A549 (cell line): ENCODE data around the gene GINS2. TPM values are rescaled to one million over a fixed set of nuclear protein-coding genes. Genes with fewer than 3 reads are reported as not detected.

Source experiments
- ATAC-seq, 2 experiments: fragments of 200-7000 bp in 1 of 2; fragments of >200 bp in 1 of 2; cut with Nextera tagmentation in 1 of 2; cut with Tn5 transposase in 1 of 2; 3 replicates each; pipeline versions ENCODE4 v1.8.0 to v1.9.1; 2018 to 2020; ENCODE audit warnings: mild to moderate bottlenecking in 1 of 2, moderate library complexity in 1 of 2
- CTCF ChIA-PET: fragments of 300-600 bp; sonication (Branson Sonifier 250); formaldehyde crosslinking; extraction: SDS; loops from one replicate; lab custom pipeline; 2021; ENCODE audit warnings: antibody characterized with exemption, inconsistent platforms; lab: Yijun Ruan, JAX
- POLR2A ChIA-PET: fragments of 350-600 bp; formaldehyde crosslinking; extraction: SDS; loops from one replicate; lab custom pipeline; 2021; ENCODE audit warnings: antibody characterized with exemption, inconsistent platforms; lab: Yijun Ruan, JAX
- DNase-seq, 2 experiments: peaks; one replicate each; pipeline versions ENCODE4 v3.0.0 to v3.0.0-alpha.2; 2011 to 2016; ENCODE audit warnings: low read depth in 1 of 2, low spot score in 1 of 2
- FAIRE-seq: peaks from 2 replicates; lab custom pipeline; 2011; peaks lifted over from hg19 to GRCh38; lab: Jason Lieb, UNC
- H3K27ac ChIP-seq, 2 experiments: fragments of >200 bp; sonication (Bioruptor Twin); formaldehyde crosslinking; 3 replicates each; pipeline ENCODE4 v1.5.1; 2016 to 2017
- H3K4me1 ChIP-seq: fragments of >200 bp; sonication (Bioruptor Twin); formaldehyde crosslinking; 3 replicates; pipeline ENCODE4 v1.6.1; 2016
- H3K4me2 ChIP-seq: fragments of >200 bp; sonication (Bioruptor Twin); formaldehyde crosslinking; 3 replicates; pipeline ENCODE4 v1.6.1; 2016
- H3K4me3 ChIP-seq: fragments of >200 bp; sonication (Bioruptor Twin); formaldehyde crosslinking; 3 replicates; pipeline ENCODE4 v1.5.1; 2016
- H3K9me3 ChIP-seq: fragments of >200 bp; sonication (Bioruptor Twin); formaldehyde crosslinking; 3 replicates; pipeline ENCODE4 v1.6.1; 2016
- EHMT2 ChIP-seq: fragments of 200-600 bp; sonication (generic); IDR thresholded peaks from 2 replicates; pipeline ENCODE4 v1.6.1; 2016; ENCODE audit warnings: antibody characterized with exemption, low read depth, mild to moderate bottlenecking, moderate library complexity
- FOSL2 ChIP-seq, 2 experiments: fragments of 450-650 bp in 1 of 2; fragments of >200 bp in 1 of 2; sonication (Bioruptor Twin) in 1 of 2; formaldehyde crosslinking; IDR thresholded peaks; 2 replicates each; pipeline versions ENCODE4 v1.5.0 to v1.6.1; 2016 to 2020; ENCODE audit warnings: mild to moderate bottlenecking in 1 of 2, moderate library complexity in 1 of 2
- GATA3 ChIP-seq: IDR thresholded peaks from 2 replicates; pipeline ENCODE4 v1.6.1; 2012; ENCODE audit warnings: borderline replicate concordance
- HDAC2 ChIP-seq: fragments of 200-600 bp; sonication (generic); IDR thresholded peaks from 2 replicates; pipeline ENCODE4 v1.6.1; 2016
- HOXA7 ChIP-seq: fragments of 250-450 bp; sonication (Bioruptor Pico); IDR thresholded peaks from 2 replicates; pipeline ENCODE4 v1.5.0; 2020; ENCODE audit warnings: mild to moderate bottlenecking, moderate library complexity
- HOXB13 ChIP-seq: fragments of 250-450 bp; sonication (Bioruptor Pico); IDR thresholded peaks from 2 replicates; pipeline ENCODE4 v1.5.0; 2020; ENCODE audit warnings: low read depth, mild to moderate bottlenecking, moderate library complexity
- HOXB5 ChIP-seq: fragments of 250-450 bp; sonication (Bioruptor Pico); IDR thresholded peaks from 2 replicates; pipeline ENCODE4 v1.5.0; 2020; ENCODE audit warnings: mild to moderate bottlenecking, moderate library complexity
- JUN ChIP-seq, 2 experiments: fragments of >200 bp; sonication (Bioruptor Twin); formaldehyde crosslinking; IDR thresholded peaks; 2 replicates in 1 of 2; 3 replicates in 1 of 2; pipeline ENCODE4 v1.6.1; 2016 to 2017
- JUNB ChIP-seq: fragments of >200 bp; sonication (Bioruptor Twin); formaldehyde crosslinking; IDR thresholded peaks from 2 replicates; pipeline ENCODE4 v1.6.1; 2016
- KDM1A ChIP-seq: fragments of 200-600 bp; sonication (generic); IDR thresholded peaks from 2 replicates; pipeline ENCODE4 v1.6.1; 2016; ENCODE audit warnings: low read depth, mild to moderate bottlenecking
- KDM5A ChIP-seq: fragments of 200-600 bp; sonication (generic); IDR thresholded peaks from 2 replicates; pipeline ENCODE4 v1.6.1; 2016; ENCODE audit warnings: antibody characterized with exemption, mild to moderate bottlenecking
- MYC ChIP-seq: IDR thresholded peaks from 2 replicates; pipeline ENCODE4 v1.6.1; 2012; ENCODE audit warnings: mild to moderate bottlenecking, inconsistent platforms, low read length, improper control_type of control experiment, borderline replicate concordance
- NFE2L2 ChIP-seq: fragments of 150-350 bp; conservative IDR thresholded peaks from 2 replicates; pipeline ENCODE4 v1.6.1; 2014; ENCODE audit warnings: low read length
- NPAS2 ChIP-seq: fragments of 250-450 bp; sonication (Bioruptor Pico); IDR thresholded peaks from 2 replicates; pipeline ENCODE4 v1.8.0; 2022; ENCODE audit warnings: mild to moderate bottlenecking, moderate library complexity, borderline replicate concordance
- POLR2AphosphoS2 ChIP-seq: conservative IDR thresholded peaks from 2 replicates; pipeline ENCODE4 v1.6.1; 2012; ENCODE audit warnings: low read length, improper control_type of control experiment, inconsistent platforms
- RNF2 ChIP-seq: fragments of 200-600 bp; sonication (generic); IDR thresholded peaks from 2 replicates; pipeline ENCODE4 v1.6.1; 2016; ENCODE audit warnings: low read depth, mild to moderate bottlenecking, antibody characterized with exemption, moderate library complexity, borderline replicate concordance
- SMC3 ChIP-seq: fragments of >200 bp; sonication (Bioruptor Twin); formaldehyde crosslinking; IDR thresholded peaks from 3 replicates; pipeline ENCODE4 v1.6.1; 2018; ENCODE audit warnings: inconsistent platforms
- ZC3H11A ChIP-seq: fragments of 450-650 bp; IDR thresholded peaks from 2 replicates; pipeline ENCODE4 v1.6.1; 2014; ENCODE audit warnings: antibody characterized with exemption, mild to moderate bottlenecking
- ZFP36 ChIP-seq: fragments of 450-650 bp; IDR thresholded peaks from 2 replicates; pipeline ENCODE4 v1.6.1; 2014; ENCODE audit warnings: borderline replicate concordance; ENCODE audit not compliant: partially characterized antibody
- ZSCAN20 ChIP-seq: fragments of 250-450 bp; sonication (Bioruptor Pico); IDR thresholded peaks from 2 replicates; pipeline ENCODE4 v1.8.0; 2022; ENCODE audit warnings: mild to moderate bottlenecking, moderate library complexity
- WGBS: methylation state at CpG from one replicate; pipeline ENCODE4 v1.1.6; 2017; ENCODE audit errors: missing lambda C conversion rate; 5-methylcytosine and 5-hydroxymethylcytosine counted together
- polyA plus RNA-seq, 4 experiments: library from polyadenylated mRNA; depleted of rRNA in 3 of 4; stranded (reverse); fragments of >200 nt; fragmentation: RNase III in 1 of 4; extraction: RNeasy Plus Mini Kit Qiagen cat#74134 plus additional on column Dnase treatment in 1 of 4; gene quantifications; 2 replicates in 3 of 4; 3 replicates in 1 of 4; pipeline ENCODE4 v1.2.3, GENCODE V29; 2011 to 2017
- TF ChIP-seq, protein P1 (sequence below): fragments of 200-600 bp; sonication (generic); IDR thresholded peaks from 2 replicates; pipeline ENCODE4 v1.6.1; 2016; ENCODE audit warnings: antibody characterized with exemption, mild to moderate bottlenecking, moderate library complexity
- TF ChIP-seq, protein P2 (sequence below): IDR thresholded peaks from 2 replicates; pipeline ENCODE4 v1.6.1; 2012

GINS2 gene
- polyA plus RNA-seq, 2 of the 4 experiments (the other 2 are of a cell fraction) = 25.4 to 28.7 TPM

DNA sequence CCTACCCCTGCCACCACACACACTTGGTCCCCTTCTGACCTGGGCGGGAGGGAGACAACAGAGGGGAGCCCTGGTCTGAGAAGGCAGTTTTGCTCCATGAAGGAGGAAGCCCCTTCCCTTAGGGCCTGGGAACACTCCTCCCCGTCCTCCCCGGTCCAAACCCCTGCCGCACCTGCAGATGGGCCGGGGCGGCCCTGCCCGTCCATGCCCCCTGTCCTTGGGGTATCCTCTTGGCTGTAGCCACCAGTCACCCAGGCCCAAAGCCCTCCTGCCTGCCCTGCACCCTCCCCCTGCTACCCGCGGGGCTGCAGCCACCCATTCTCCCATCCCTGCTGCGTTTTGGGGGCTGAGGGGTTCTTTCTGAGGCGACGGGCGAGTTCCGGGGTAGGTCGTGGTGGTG lies 41.8 kb downstream of the GINS2 start:
- no peak for ATAC-seq
- TF ChIP-seq GATA3 = no peak
- DNase-seq = no peak
- FAIRE-seq = no peak
- Histone ChIP-seq H3K4me3 (no peak overlapping the region), H3K4me2 (no peak overlapping the region), H3K27ac (no peak overlapping the region), H3K4me1 (peaks cover 27% of the 10 kb centered on the region), H3K9me3 (no peaks in the 10 kb centered on the region)
- ChIA-PET CTCF (interaction anchor here (1.1 to 1.3 kb wide), 2 partner anchors 11 to 70 kb away, joined by 4 to 5 read pairs; no protein-coding TSS in a partner anchor), POLR2A (no interaction called here)
- WGBS = 94% methylated on average over 14 of the region's 15 CpGs

DNA sequence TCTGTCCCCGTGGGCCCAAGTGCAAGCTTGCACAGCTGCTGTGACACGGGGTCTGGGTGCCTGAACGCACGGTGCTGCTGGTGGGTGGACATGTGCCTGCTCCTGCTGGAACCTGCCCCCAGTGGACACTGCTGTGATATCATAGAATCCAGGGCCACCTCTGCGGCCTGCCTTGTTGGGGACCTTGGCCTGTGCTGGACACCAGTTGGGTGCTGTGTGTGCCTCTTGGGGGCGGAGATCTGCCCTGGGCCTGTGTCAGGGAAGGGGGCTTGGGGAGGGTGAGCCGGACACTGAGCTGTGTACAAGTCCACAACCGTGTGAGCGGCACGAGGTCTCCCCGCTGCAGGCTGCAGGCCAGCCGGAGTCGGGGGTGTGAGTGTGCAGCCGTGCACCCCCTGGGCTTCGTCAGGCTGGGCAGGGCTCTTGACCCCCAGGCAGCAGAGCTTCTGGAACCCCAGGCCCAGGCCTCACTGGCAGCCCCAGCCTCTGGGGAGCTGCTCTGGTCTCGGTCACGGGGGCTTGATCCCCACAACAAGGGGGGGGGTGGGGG lies 42.3 kb downstream of the GINS2 start:
- CTCF ChIA-PET = interaction anchor here (1.1 to 1.3 kb wide), 2 partner anchors 11 to 71 kb away, joined by 4 to 5 read pairs; no protein-coding TSS in a partner anchor
- 0 out of 6 replicates have a peak, but pooled peaks of 1 of the 2 experiments have one; percentile 21 for ATAC-seq
- POLR2A ChIA-PET = no interaction called here
- Histone ChIP-seq H3K4me3 (no peak overlapping the region), H3K9me3 (no peaks in the 10 kb centered on the region), H3K4me2 (no peak overlapping the region), H3K27ac (no peak overlapping the region), H3K4me1 (peaks cover 24% of the 10 kb centered on the region)
- TF ChIP-seq NFE2L2 (no peak), HOXB5 (CRISPR knock-in tag) (no peak), POLR2AphosphoS2 (no peak), ZSCAN20 (CRISPR knock-in tag) (no peak), HDAC2 (no peak)
- WGBS = 88% methylated on average over 5 of the region's 17 CpGs
- FAIRE-seq = no peak
- no peak for DNase-seq

DNA sequence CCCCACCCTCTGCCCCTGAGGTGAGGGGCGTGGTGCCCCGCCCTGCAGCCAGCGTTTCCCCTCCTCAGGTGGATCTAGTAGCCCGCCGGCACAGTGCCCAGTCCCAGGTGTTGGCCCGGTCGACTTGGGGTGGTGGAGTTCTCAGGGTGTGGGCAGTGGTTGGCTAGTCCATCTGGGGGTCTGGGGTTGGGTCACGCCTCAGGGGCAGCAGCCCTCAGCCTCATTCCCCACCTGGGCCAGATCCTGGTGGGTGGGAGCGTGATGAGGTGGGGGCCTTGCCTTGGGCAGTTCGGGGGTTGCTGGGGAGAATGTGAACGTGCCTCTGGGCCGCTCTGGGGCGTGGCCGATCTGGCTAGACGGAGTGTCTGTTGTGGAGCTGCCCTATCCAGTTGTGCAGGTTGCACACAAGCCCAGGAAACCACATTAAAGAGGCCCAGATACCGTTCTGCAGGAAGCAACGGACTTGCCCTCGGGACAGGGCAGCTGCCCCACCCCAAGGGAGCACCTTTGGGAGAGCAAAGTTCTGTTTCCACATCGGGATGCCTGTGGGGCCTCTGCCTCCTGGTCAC lies 43.6 kb downstream of the GINS2 start:
- H3K4me3 ChIP-seq = no peak overlapping the region
- CTCF ChIA-PET = interaction anchor here (1.1 to 4.5 kb wide), 3 partner anchors 9 to 29 kb away, joined by 3 to 19 read pairs (median 3); no protein-coding TSS in a partner anchor
- TF ChIP-seq ZC3H11A = no peak
- TF ChIP-seq JUN (IDR thresholded peaks at IDR 0.05) = no peak
- no peak for TF ChIP-seq SMC3
- TF ChIP-seq EHMT2 = no peak
- TF ChIP-seq, protein P1, sequence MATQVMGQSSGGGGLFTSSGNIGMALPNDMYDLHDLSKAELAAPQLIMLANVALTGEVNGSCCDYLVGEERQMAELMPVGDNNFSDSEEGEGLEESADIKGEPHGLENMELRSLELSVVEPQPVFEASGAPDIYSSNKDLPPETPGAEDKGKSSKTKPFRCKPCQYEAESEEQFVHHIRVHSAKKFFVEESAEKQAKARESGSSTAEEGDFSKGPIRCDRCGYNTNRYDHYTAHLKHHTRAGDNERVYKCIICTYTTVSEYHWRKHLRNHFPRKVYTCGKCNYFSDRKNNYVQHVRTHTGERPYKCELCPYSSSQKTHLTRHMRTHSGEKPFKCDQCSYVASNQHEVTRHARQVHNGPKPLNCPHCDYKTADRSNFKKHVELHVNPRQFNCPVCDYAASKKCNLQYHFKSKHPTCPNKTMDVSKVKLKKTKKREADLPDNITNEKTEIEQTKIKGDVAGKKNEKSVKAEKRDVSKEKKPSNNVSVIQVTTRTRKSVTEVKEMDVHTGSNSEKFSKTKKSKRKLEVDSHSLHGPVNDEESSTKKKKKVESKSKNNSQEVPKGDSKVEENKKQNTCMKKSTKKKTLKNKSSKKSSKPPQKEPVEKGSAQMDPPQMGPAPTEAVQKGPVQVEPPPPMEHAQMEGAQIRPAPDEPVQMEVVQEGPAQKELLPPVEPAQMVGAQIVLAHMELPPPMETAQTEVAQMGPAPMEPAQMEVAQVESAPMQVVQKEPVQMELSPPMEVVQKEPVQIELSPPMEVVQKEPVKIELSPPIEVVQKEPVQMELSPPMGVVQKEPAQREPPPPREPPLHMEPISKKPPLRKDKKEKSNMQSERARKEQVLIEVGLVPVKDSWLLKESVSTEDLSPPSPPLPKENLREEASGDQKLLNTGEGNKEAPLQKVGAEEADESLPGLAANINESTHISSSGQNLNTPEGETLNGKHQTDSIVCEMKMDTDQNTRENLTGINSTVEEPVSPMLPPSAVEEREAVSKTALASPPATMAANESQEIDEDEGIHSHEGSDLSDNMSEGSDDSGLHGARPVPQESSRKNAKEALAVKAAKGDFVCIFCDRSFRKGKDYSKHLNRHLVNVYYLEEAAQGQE = no peak
- TF ChIP-seq FOSL2 (IDR thresholded peaks at IDR 0.05) = no peak
- no peak for TF ChIP-seq FOSL2 (CRISPR knock-in tag; IDR thresholded peaks at IDR 0.05)
- no peak for TF ChIP-seq HOXA7 (CRISPR knock-in tag)
- no peak for TF ChIP-seq KDM1A
- TF ChIP-seq, protein P2, sequence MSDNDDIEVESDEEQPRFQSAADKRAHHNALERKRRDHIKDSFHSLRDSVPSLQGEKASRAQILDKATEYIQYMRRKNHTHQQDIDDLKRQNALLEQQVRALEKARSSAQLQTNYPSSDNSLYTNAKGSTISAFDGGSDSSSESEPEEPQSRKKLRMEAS = no peak
- TF ChIP-seq RNF2 = no peak
- no peak for TF ChIP-seq JUNB
- no peak for TF ChIP-seq HOXB5 (CRISPR knock-in tag)
- no peak for TF ChIP-seq HOXB13
- TF ChIP-seq ZFP36 = no peak
- no peak for TF ChIP-seq NPAS2
- no peak for TF ChIP-seq MYC
- TF ChIP-seq KDM5A = no peak
- H3K9me3 ChIP-seq = no peaks in the 10 kb centered on the region
- POLR2A ChIA-PET = no interaction called here
- H3K4me2 ChIP-seq = no peak overlapping the region
- FAIRE-seq (no peak), DNase-seq (no peak), ATAC-seq (no peak)
- 73% methylated on average over 15 of the region's 19 CpGs for WGBS
- H3K4me1 ChIP-seq = peaks cover 15% of the 10 kb centered on the region
- H3K27ac ChIP-seq = no peak overlapping the region
